Chondrocyte (in vitro differentiated cells): ENCODE measurements around the gene TCAP. TPM values are rescaled to one million over a fixed set of nuclear protein-coding genes. Genes with fewer than 3 reads are reported as not detected.

Experiments used
- DNase-seq: peaks from one replicate; pipeline ENCODE4 v3.0.0; 2021; ENCODE audit warnings: mixed read lengths, low spot score
- H3K27ac Mint-ChIP-seq: one replicate; pipeline ENCODE4 v1.8.0; 2021; ENCODE audit warnings: mild to moderate bottlenecking, moderate library complexity, mixed read lengths; ENCODE audit not compliant: unreplicated experiment
- H3K27me3 Mint-ChIP-seq: 2 replicates; pipeline ENCODE4 v1.8.0; 2021; ENCODE audit warnings: low read depth, mixed read lengths
- H3K36me3 Mint-ChIP-seq: 2 replicates; pipeline ENCODE4 v1.8.0; 2021; ENCODE audit warnings: low read depth, mixed read lengths
- H3K4me1 Mint-ChIP-seq: 2 replicates; pipeline ENCODE4 v1.8.0; 2021; ENCODE audit warnings: low read depth, mild to moderate bottlenecking, mixed read lengths
- H3K4me3 Mint-ChIP-seq: one replicate; pipeline ENCODE4 v1.8.0; 2021; ENCODE audit warnings: mild to moderate bottlenecking, moderate library complexity, mixed read lengths; ENCODE audit not compliant: unreplicated experiment
- H3K9me3 Mint-ChIP-seq: 2 replicates; pipeline ENCODE4 v1.8.0; 2021; ENCODE audit warnings: low read depth, mixed read lengths
- CTCF ChIP-seq: fragments of 200-600 bp; sonication (generic); IDR thresholded peaks from 2 replicates; pipeline ENCODE4 v1.5.0; 2021; ENCODE audit warnings: antibody characterized with exemption, mild to moderate bottlenecking, moderate library complexity
- total RNA-seq: library from RNA; stranded (reverse); gene quantifications from 3 replicates; pipeline ENCODE4 v1.2.1, GENCODE V29; 2021

TCAP gene
- total RNA-seq, 1 donor from 2014 or later = 0.77 TPM

GRCh38 chr17:39674179-39674578, 9.0 kb downstream of the TCAP start:
- no peak overlapping the region for H3K27ac Mint-ChIP-seq
- H3K4me3 Mint-ChIP-seq = no peak overlapping the region
- H3K27me3 Mint-ChIP-seq = peaks cover 12% of the 10 kb centered on the region
- no peaks in the 10 kb centered on the region for H3K36me3 Mint-ChIP-seq
- no peak for DNase-seq
- no peak for TF ChIP-seq CTCF
- H3K4me1 Mint-ChIP-seq = peaks cover 42% of the 10 kb centered on the region
- H3K9me3 Mint-ChIP-seq = no peaks in the 10 kb centered on the region

GRCh38 chr17:39674702-39675389, 9.7 kb downstream of the TCAP start:
- TF ChIP-seq CTCF = no peak
- H3K36me3 Mint-ChIP-seq = no peaks in the 10 kb centered on the region
- peaks cover 10% of the 10 kb centered on the region for H3K27me3 Mint-ChIP-seq
- no peak overlapping the region for H3K4me3 Mint-ChIP-seq
- H3K27ac Mint-ChIP-seq = peak overlapping the region; percentile 51
- DNase-seq = no peak
- peaks cover 45% of the 10 kb centered on the region for H3K4me1 Mint-ChIP-seq
- no peaks in the 10 kb centered on the region for H3K9me3 Mint-ChIP-seq

- H3K27ac Mint-ChIP-seq = peak overlapping the region; percentile 86
- H3K27me3 Mint-ChIP-seq = peaks cover 7% of the 10 kb centered on the region
- H3K4me3 Mint-ChIP-seq = no peak overlapping the region
- TF ChIP-seq CTCF = no peak
- H3K4me1 Mint-ChIP-seq = peaks cover 47% of the 10 kb centered on the region
- no peak for DNase-seq
- peaks cover under 1% of the 10 kb centered on the region for H3K36me3 Mint-ChIP-seq
- no peaks in the 10 kb centered on the region for H3K9me3 Mint-ChIP-seq
These were observed 10.4 kb downstream of the TCAP start for GRCh38 chr17:39675390-39676082.

GRCh38 chr17:39676198-39676819, 11.2 kb downstream of the TCAP start:
- Mint-ChIP-seq H3K4me3 (peak overlapping the region; percentile 22), H3K9me3 (no peaks in the 10 kb centered on the region), H3K27ac (peak overlapping the region; percentile 86), H3K36me3 (peaks cover 2% of the 10 kb centered on the region), H3K4me1 (peaks cover 47% of the 10 kb centered on the region), H3K27me3 (peaks cover 4% of the 10 kb centered on the region)
- no peak for TF ChIP-seq CTCF
- no peak for DNase-seq

GRCh38 chr17:39677072-39677471, 11.9 kb downstream of the TCAP start:
- DNase-seq = no peak
- Mint-ChIP-seq H3K9me3 (no peaks in the 10 kb centered on the region), H3K27ac (peak overlapping the region; percentile 93), H3K36me3 (peaks cover 2% of the 10 kb centered on the region), H3K4me1 (peaks cover 47% of the 10 kb centered on the region), H3K27me3 (peaks cover under 1% of the 10 kb centered on the region), H3K4me3 (no peak overlapping the region)
- TF ChIP-seq CTCF = no peak
